H1 (cell line): Measurements from ENCODE around the gene RPS6KA5. TPM values are rescaled to one million over a fixed set of nuclear protein-coding genes. Genes with fewer than 3 reads are reported as not detected.

Source experiments
- CTCF ChIA-PET: fragments of 300-600 bp; sonication (Branson Sonifier 250); formaldehyde crosslinking; loops from one replicate; lab custom pipeline; 2021; ENCODE audit not compliant: partially characterized antibody; lab: Charles Lee
- POLR2A ChIA-PET: fragments of 300-600 bp; sonication (Branson Sonifier 250); formaldehyde crosslinking; loops from one replicate; lab custom pipeline; 2021; ENCODE audit warnings: inconsistent platforms; ENCODE audit not compliant: partially characterized antibody; lab: Charles Lee
- DNase-seq, 2 experiments: peaks; one replicate each; pipeline versions ENCODE4 v3.0.0 to v3.0.0-alpha.2; 2010 to 2022; ENCODE audit warnings: low spot score in 2 of 2, low read depth in 1 of 2, mixed read lengths in 1 of 2
- FAIRE-seq: peaks from 2 replicates; lab custom pipeline; 2011; peaks lifted over from hg19 to GRCh38; lab: Jason Lieb, UNC
- H2AFZ ChIP-seq: 2 replicates; pipeline ENCODE4 v1.8.1; 2012; ENCODE audit warnings: low read length, inconsistent platforms
- H2AK5ac ChIP-seq: 2 replicates; pipeline ENCODE4 v1.6.1; 2013; ENCODE audit warnings: low read depth, low read length
- H2BK120ac ChIP-seq: replicated peaks from 2 replicates; pipeline ENCODE3; 2013; ENCODE audit warnings: low read depth, low read length, inconsistent platforms
- H2BK12ac ChIP-seq: 2 replicates; pipeline ENCODE4 v1.6.1; 2013; ENCODE audit warnings: low read depth, low read length
- H2BK15ac ChIP-seq: 2 replicates; pipeline ENCODE4 v1.6.1; 2013; ENCODE audit warnings: low read length
- H2BK20ac ChIP-seq: 2 replicates; pipeline ENCODE4 v1.6.1; 2013; ENCODE audit warnings: low read length
- H2BK5ac ChIP-seq: 2 replicates; pipeline ENCODE4 v1.6.1; 2013; ENCODE audit warnings: low read depth, low read length
- H3K14ac ChIP-seq: 2 replicates; pipeline ENCODE4 v1.6.1; 2013; ENCODE audit warnings: inconsistent platforms; ENCODE audit not compliant: insufficient read length
- H3K18ac ChIP-seq: 2 replicates; pipeline ENCODE4 v1.6.1; 2013; ENCODE audit warnings: low read length; ENCODE audit errors: extremely low read depth
- H3K23ac ChIP-seq: 2 replicates; pipeline ENCODE4 v1.6.1; 2013; ENCODE audit warnings: inconsistent platforms; ENCODE audit not compliant: insufficient read length
- H3K23me2 ChIP-seq: 2 replicates; pipeline ENCODE4 v1.6.1; 2013; ENCODE audit warnings: low read depth, low read length
- H3K27ac ChIP-seq: 2 replicates; pipeline ENCODE4 v1.6.1; 2011; ENCODE audit warnings: low read depth, low read length, inconsistent platforms
- H3K27me3 ChIP-seq, 4 experiments: replicated peaks in 1 of 4; 1 replicate in 1 of 4; 2 replicates in 3 of 4; pipeline versions ENCODE4 v1.6.1 to v1.8.1; 2011 to 2013; ENCODE audit warnings: low read length in 3 of 4, mild to moderate bottlenecking in 3 of 4, inconsistent platforms in 2 of 4, mixed read lengths in 2 of 4, moderate library complexity in 1 of 4; ENCODE audit not compliant: control insufficient read depth in 3 of 4, insufficient read depth in 3 of 4; ENCODE audit errors: extremely low read depth in 1 of 4
- H3K36me3 ChIP-seq, 4 experiments: 2 replicates each; pipeline versions ENCODE4 v1.6.1 to v1.8.1; 2011 to 2013; ENCODE audit warnings: mild to moderate bottlenecking in 4 of 4, low read length in 3 of 4, moderate library complexity in 2 of 4, control low read depth in 1 of 4, inconsistent platforms in 1 of 4; ENCODE audit not compliant: insufficient read depth in 4 of 4, control insufficient read depth in 2 of 4
- H3K4ac ChIP-seq: replicated peaks from 2 replicates; pipeline ENCODE3; 2013; ENCODE audit warnings: low read length, low read depth, mixed read lengths, inconsistent platforms; ENCODE audit not compliant: insufficient read length
- H3K4me1 ChIP-seq, 4 experiments: replicated peaks in 1 of 4; 1 replicate in 1 of 4; 2 replicates in 3 of 4; pipeline versions ENCODE4 v1.6.1 to v1.8.1; 2011 to 2013; ENCODE audit warnings: low read length in 3 of 4, inconsistent platforms in 2 of 4, mixed read lengths in 1 of 4; ENCODE audit not compliant: insufficient read depth in 4 of 4, control insufficient read depth in 3 of 4
- H3K4me2 ChIP-seq, 2 experiments: 2 replicates each; pipeline versions ENCODE4 v1.6.1 to v1.8.1; 2011 to 2013; ENCODE audit warnings: low read depth in 2 of 2, low read length in 2 of 2, control low read depth in 1 of 2, inconsistent platforms in 1 of 2, mild to moderate bottlenecking in 1 of 2; ENCODE audit not compliant: insufficient read depth in 1 of 2
- H3K4me3 ChIP-seq, 4 experiments: fragments of 200-600, 300-600 bp in 1 of 4; sonication (generic), shearing (Covaris generic), sonication (Bioruptor Twin) in 1 of 4; 2 replicates each; pipeline versions ENCODE4 v1.5.1 to v1.8.1; 2011 to 2016; ENCODE audit warnings: low read length in 4 of 4, low read depth in 3 of 4, control low read depth in 2 of 4, inconsistent platforms in 2 of 4, mild to moderate bottlenecking in 2 of 4, mixed read lengths in 1 of 4, moderate library complexity in 1 of 4; ENCODE audit not compliant: insufficient read depth in 2 of 4; ENCODE audit errors: extremely low read depth in 1 of 4
- H3K56ac ChIP-seq: replicated peaks from 2 replicates; pipeline ENCODE3; 2013; ENCODE audit warnings: low read depth, mild to moderate bottlenecking, mixed read lengths, low read length, inconsistent platforms; ENCODE audit not compliant: insufficient read length
- H3K79me1 ChIP-seq: 2 replicates; pipeline ENCODE4 v1.6.1; 2013; ENCODE audit warnings: low read depth, low read length, control low read depth
- H3K79me2 ChIP-seq, 2 experiments: 2 replicates each; pipeline versions ENCODE4 v1.6.1 to v1.8.1; 2012 to 2013; ENCODE audit warnings: low read length in 2 of 2, mild to moderate bottlenecking in 2 of 2, inconsistent platforms in 1 of 2; ENCODE audit not compliant: insufficient read depth in 2 of 2, control insufficient read depth in 1 of 2
- H3K9ac ChIP-seq, 4 experiments: replicated peaks in 1 of 4; 1 replicate in 1 of 4; 2 replicates in 3 of 4; pipeline versions ENCODE4 v1.6.1 to v1.8.1; 2011 to 2013; ENCODE audit warnings: low read depth in 3 of 4, low read length in 3 of 4, control low read depth in 2 of 4, mild to moderate bottlenecking in 2 of 4, moderate library complexity in 2 of 4, inconsistent platforms in 1 of 4; ENCODE audit errors: extremely low read depth in 1 of 4
- H3K9me3 ChIP-seq, 2 experiments: 2 replicates each; pipeline versions ENCODE4 v1.6.1 to v1.8.1; 2012 to 2013; ENCODE audit warnings: mild to moderate bottlenecking in 2 of 2, moderate library complexity in 2 of 2, control low read depth in 1 of 2, inconsistent platforms in 1 of 2, low read depth in 1 of 2, low read length in 1 of 2, mixed read lengths in 1 of 2; ENCODE audit not compliant: insufficient read depth in 2 of 2
- H4K20me1 ChIP-seq, 2 experiments: replicated peaks in 1 of 2; 2 replicates each; pipeline versions ENCODE3 to v1.8.1; 2011 to 2013; ENCODE audit warnings: inconsistent platforms in 2 of 2, low read length in 2 of 2, mild to moderate bottlenecking in 1 of 2; ENCODE audit not compliant: insufficient read depth in 2 of 2, control insufficient read depth in 1 of 2
- H4K5ac ChIP-seq: 2 replicates; pipeline ENCODE4 v1.6.1; 2013; ENCODE audit warnings: low read length, low read depth, mixed read lengths, inconsistent platforms; ENCODE audit not compliant: insufficient read length
- H4K8ac ChIP-seq: 2 replicates; pipeline ENCODE4 v1.8.0; 2013; ENCODE audit warnings: mild to moderate bottlenecking, moderate library complexity, low read length, inconsistent platforms; ENCODE audit not compliant: insufficient read depth; ENCODE audit errors: extremely low read depth
- H4K91ac ChIP-seq: replicated peaks from 2 replicates; pipeline ENCODE3; 2013; ENCODE audit warnings: low read length, mixed read lengths, inconsistent platforms; ENCODE audit not compliant: insufficient read length
- CBX8 ChIP-seq: fragments of 300-800, 300-1000 bp; sonication (generic); IDR thresholded peaks from 2 replicates; pipeline ENCODE4 v1.7.1; 2016; ENCODE audit warnings: low read depth, low read length, borderline replicate concordance
- CHD1 ChIP-seq: IDR thresholded peaks from 2 replicates; pipeline ENCODE4 v1.6.1; 2012; ENCODE audit warnings: low read depth, low read length, improper control_type of control experiment
- EP300 ChIP-seq, 2 experiments: IDR thresholded peaks; 1 replicate in 1 of 2; 2 replicates in 1 of 2; pipeline ENCODE4 v1.6.1; 2011 to 2012; ENCODE audit warnings: low read depth in 2 of 2, low read length in 2 of 2, mild to moderate bottlenecking in 2 of 2, borderline replicate concordance in 1 of 2, inconsistent platforms in 1 of 2, moderate library complexity in 1 of 2
- KDM5A ChIP-seq: fragments of 200-600 bp; IDR thresholded peaks from 2 replicates; pipeline ENCODE4 v1.7.1; 2012; ENCODE audit warnings: mild to moderate bottlenecking, low read length, inconsistent platforms, mixed read lengths
- NRF1 ChIP-seq: IDR thresholded peaks from 2 replicates; pipeline ENCODE4 v1.6.1; 2011; ENCODE audit warnings: mild to moderate bottlenecking, low read depth, low read length, improper control_type of control experiment
- POLR2A ChIP-seq, 2 experiments: IDR thresholded peaks; 1 replicate in 1 of 2; 2 replicates in 1 of 2; pipeline ENCODE4 v1.6.1; 2011; ENCODE audit warnings: low read depth in 2 of 2, low read length in 2 of 2, mild to moderate bottlenecking in 2 of 2; ENCODE audit errors: control extremely low read depth in 1 of 2
- SP4 ChIP-seq: IDR thresholded peaks from 2 replicates; pipeline ENCODE4 v1.6.1; 2012; ENCODE audit warnings: low read length, inconsistent platforms
- ZNF274 ChIP-seq: IDR thresholded peaks from 2 replicates; pipeline ENCODE4 v1.7.0; 2012; ENCODE audit warnings: low read length, borderline replicate concordance; ENCODE audit errors: extremely low read depth
- WGBS, 2 experiments: shearing (Covaris generic) in 1 of 2; methylation state at CpG; one replicate each; pipeline versions ENCODE4 v1.1.6 to v1.1.7; 2013 to 2015; ENCODE audit warnings: low lambda C conversion rate in 2 of 2, mixed read lengths in 2 of 2, inconsistent platforms in 1 of 2, low coverage in 1 of 2, missing lambda C conversion rate in 1 of 2; ENCODE audit not compliant: insufficient replicate concordance in 2 of 2, insufficient coverage in 1 of 2, insufficient read length in 1 of 2; ENCODE audit errors: extremely low coverage in 1 of 2, missing lambda C conversion rate in 1 of 2; 5-methylcytosine and 5-hydroxymethylcytosine counted together
- polyA plus RNA-seq, 7 experiments: library from polyadenylated mRNA; depleted of rRNA in 3 of 7; stranded (reverse) in 5 of 7; unstranded in 2 of 7; fragments of >200 nt in 5 of 7; fragments of 200-250 nt in 2 of 7; gene quantifications; 1 replicate in 5 of 7; 2 replicates in 1 of 7; 4 replicates in 1 of 7; pipeline versions ENCODE4 v1.2.1 to v1.2.3, GENCODE V29; 2011 to 2013; ENCODE audit warnings: missing spikeins in 2 of 7, mixed read lengths in 2 of 7
- total RNA-seq: library from RNA; stranded (reverse); fragmentation: NEBNext Ultra II Directional; extraction: Animal tissue kit (Norgen Biotek cat#: 25700); gene quantifications from 2 replicates; pipeline ENCODE4 v1.2.1, GENCODE V29; 2021

The RPS6KA5 gene
- total and polyA plus RNA-seq, 2 of the 8 experiments (the other 6 are each of a cell fraction or from before 2014, with no cell fraction given): 0.85 to 3.1 TPM

GRCh38 chr14:90870950-90871604 is 189.4 kb downstream of the RPS6KA5 start:
- Histone ChIP-seq H3K4me3 (no peak overlapping the region), H2BK15ac (no peak overlapping the region), H2BK20ac (no peak overlapping the region), H2BK5ac (no peak overlapping the region), H3K14ac (no peak overlapping the region), H3K56ac (no peak overlapping the region), H4K20me1 (no peaks in the 10 kb centered on the region), H3K4ac (no peak overlapping the region), H3K27ac (no peak overlapping the region), H4K8ac (no peak overlapping the region), H3K9me3 (no peaks in the 10 kb centered on the region), H3K27me3 (no peaks in the 10 kb centered on the region), H3K23ac (no peak overlapping the region), H2BK120ac (no peak overlapping the region), H2AK5ac (no peak overlapping the region), H3K23me2 (no peaks in the 10 kb centered on the region), H3K36me3 (no peaks in the 10 kb centered on the region; a peak in 1 of 8 replicates), H4K5ac (no peak overlapping the region), H3K4me2 (no peak overlapping the region), H2BK12ac (no peak overlapping the region), H3K79me1 (no peaks in the 10 kb centered on the region), H3K18ac (no peak overlapping the region), H3K4me1 (peaks cover 0 to 3% (median 0%) of the 10 kb centered on the region in 4 experiments; a peak in 2 of 7 replicates), H4K91ac (no peak overlapping the region), H3K79me2 (no peaks in the 10 kb centered on the region), H2AFZ (no peak overlapping the region), H3K9ac (no peak overlapping the region)
- FAIRE-seq: no peak
- ChIA-PET POLR2A (no interaction called here), CTCF (interaction anchor here (0.5 kb wide), 1 partner anchor 11 kb away, joined by 4 read pairs; no protein-coding TSS in a partner anchor)
- WGBS, 2 experiments: 86% methylated on average over 1 of the region's 1 CpG; no CpG with 5 or more reads in 1 of the 2 experiments
- DNase-seq: no peak
- TF ChIP-seq NRF1 (no peak), ZNF274 (no peak), POLR2A (IDR thresholded peaks at IDR 0.05; ENCODE audit: control extremely low read depth in 1 of 2, low read depth in 2 of 2, low read length in 2 of 2) (no peak), CBX8 (no peak), SP4 (no peak), CHD1 (no peak), EP300 (IDR thresholded peaks at IDR 0.05; ENCODE audit: borderline replicate concordance in 1 of 2, low read depth in 2 of 2, low read length in 2 of 2) (no peak), KDM5A (no peak)
